Measurements from ENCODE around the gene PLAAT4.

DNA sequence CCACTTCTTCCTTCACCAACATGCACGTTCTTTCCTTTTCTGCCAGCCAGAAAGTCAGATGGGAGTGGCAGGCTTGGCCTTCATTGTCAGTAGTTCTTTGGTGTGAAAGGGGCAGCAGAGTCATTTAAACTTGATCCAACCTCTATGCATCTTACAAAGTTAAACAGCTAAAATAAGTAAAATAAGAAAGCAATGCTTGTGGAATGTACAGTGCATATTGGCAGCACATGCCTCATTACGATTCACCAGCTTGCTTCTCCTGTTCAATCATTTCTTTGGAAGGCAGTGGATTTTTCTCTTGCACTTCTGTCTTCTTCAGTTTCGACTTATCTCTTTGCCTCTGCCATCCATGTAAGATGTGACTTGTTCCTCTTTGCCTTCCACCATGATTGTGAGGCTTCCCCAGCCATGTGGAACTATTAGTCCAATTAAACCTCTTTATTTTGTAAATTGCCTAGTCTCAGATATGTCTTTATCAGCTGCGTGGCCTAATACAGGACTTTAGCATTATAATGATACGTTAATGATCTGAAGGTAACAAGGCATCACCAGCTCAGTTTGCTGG is 15.9 kb upstream of the PLAAT4 start:
- no peak for TF ChIP-seq BHLHE40 (IDR thresholded peaks at IDR 0.05; ENCODE audit: borderline replicate concordance)
- TF ChIP-seq FOXA1 (IDR thresholded peaks at IDR 0.05), result no peak
- TF ChIP-seq, protein P1, sequence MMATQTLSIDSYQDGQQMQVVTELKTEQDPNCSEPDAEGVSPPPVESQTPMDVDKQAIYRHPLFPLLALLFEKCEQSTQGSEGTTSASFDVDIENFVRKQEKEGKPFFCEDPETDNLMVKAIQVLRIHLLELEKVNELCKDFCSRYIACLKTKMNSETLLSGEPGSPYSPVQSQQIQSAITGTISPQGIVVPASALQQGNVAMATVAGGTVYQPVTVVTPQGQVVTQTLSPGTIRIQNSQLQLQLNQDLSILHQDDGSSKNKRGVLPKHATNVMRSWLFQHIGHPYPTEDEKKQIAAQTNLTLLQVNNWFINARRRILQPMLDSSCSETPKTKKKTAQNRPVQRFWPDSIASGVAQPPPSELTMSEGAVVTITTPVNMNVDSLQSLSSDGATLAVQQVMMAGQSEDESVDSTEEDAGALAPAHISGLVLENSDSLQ (IDR thresholded peaks at IDR 0.05), result no peak
- TF ChIP-seq TARDBP (IDR thresholded peaks at IDR 0.05), result no peak
- TF ChIP-seq ARNT (IDR thresholded peaks at IDR 0.05), result no peak
- no peak for TF ChIP-seq CTBP1 (IDR thresholded peaks at IDR 0.05; ENCODE audit: borderline replicate concordance)
- TF ChIP-seq SP1 (IDR thresholded peaks at IDR 0.05), result no peak
- no peak for TF ChIP-seq FOXM1 (IDR thresholded peaks at IDR 0.05; ENCODE audit: borderline replicate concordance)
- TF ChIP-seq FOXK2 (IDR thresholded peaks at IDR 0.05), result no peak
- TF ChIP-seq SUZ12 (IDR thresholded peaks at IDR 0.05), result no peak
- no peak for TF ChIP-seq L3MBTL2 (conservative IDR thresholded peaks at IDR 0.05)
- TF ChIP-seq LEF1 (IDR thresholded peaks at IDR 0.05; ENCODE audit: borderline replicate concordance), result no peak
